Measurements from ENCODE around the gene SOX14.

The SOX14 gene

DNA sequence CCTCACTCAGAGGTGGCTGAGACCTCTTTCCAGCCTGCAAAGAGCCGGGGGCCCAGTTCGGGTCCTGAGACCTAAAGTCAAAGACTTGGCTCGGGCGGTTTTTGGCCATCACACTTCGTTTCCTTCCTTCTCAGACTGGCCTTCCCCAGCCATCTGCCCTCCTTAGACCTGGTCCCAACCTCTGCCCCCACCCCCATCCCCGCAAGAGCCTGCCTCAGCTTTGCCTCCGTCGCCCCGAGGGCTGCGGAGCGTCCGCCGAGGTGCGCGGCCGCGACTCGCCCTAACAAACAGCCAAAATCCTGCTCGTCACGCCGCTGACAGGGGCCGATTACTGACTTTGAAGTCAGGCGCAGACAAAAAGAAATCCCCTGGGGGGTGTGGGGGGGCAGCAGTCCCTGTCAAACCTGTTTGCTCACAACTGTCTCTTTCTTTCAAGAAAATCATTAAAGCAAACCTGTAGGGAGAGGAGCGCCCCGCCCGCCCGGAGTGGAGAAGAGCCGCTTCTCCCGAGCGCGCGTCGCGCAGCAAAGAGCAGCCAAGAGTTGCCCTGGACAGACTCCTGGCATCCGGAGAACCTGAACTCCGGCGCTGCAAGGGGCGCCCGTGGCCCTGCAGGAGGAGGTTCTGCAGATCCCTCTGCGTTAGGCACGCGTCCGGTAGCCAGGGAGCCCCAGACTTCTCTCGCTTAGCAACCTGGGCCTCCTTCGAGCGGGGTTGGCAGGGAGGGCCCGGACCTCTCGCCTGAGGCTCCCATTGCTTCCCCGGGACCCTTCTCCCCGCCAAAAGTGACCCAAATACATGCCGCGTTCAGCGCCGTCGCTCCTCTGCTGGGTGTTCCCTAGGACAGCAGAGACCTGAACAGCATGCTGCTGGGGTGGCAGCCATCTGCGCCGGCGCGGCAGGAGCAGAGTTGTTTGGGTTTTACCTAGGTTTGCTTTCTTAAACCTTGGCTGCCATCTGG is 4.5 kb downstream of the SOX14 start:
- no peak for DNase-seq

DNA sequence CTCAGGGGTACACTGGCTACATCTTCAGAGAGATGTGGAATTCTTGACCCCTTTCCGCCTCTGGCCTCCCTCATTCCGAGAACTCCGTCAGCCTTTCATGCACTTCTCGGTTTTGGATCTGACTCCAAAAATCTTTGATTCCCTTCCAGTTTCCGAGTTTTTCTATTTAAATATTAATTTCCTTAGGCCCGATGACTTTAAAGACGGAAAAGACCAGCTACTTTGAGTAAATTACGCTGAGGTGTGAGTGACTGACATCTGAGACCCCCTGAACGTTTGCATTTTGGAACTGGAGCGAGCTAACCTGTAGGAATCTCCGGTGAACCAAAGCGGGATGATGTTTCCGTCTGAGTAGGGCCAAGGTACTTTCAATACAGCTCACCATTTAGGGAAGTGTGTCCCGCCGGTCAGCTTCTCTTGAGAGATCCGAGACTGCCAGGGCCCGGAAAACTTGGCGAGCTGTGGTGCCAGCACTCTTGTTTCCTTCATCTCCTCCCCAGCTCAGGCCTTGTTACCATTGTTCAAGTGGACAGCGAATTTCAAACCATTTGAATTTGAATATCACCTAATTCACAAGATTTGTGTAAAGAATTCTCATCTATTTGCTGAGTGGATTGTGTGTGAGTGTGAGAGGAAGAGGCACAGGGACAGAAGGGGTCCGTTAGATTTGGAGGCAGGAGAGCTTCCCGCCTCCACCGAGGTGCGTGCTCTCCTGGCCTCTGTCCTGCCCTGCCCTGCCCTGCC is 5.4 kb downstream of the SOX14 start:
- no peak for DNase-seq

DNA sequence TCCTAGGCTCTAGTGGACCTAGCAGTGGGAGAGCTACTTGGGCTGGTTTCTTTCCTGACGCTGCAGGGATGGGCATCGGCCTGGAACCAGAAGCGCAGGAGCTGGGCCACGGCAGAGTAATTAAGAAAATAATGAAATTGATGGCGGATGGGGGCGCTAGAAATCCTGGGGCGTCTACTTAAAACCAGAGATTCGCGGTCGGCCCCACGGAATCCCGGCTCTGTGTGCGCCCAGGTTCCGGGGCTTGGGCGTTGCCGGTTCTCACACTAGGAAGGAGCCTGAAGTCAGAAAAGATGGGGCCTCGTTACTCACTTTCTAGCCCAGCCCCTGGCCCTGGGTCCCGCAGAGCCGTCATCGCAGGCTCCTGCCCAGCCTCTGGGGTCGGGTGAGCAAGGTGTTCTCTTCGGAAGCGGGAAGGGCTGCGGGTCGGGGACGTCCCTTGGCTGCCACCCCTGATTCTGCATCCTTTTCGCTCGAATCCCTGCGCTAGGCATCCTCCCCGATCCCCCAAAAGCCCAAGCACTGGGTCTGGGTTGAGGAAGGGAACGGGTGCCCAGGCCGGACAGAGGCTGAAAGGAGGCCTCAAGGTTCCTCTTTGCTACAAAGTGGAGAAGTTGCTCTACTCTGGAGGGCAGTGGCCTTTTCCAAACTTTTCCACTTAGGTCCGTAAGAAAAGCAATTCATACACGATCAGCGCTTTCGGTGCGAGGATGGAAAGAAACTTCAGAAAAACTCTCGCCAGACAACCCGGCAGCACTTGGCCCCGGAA is 6.1 kb downstream of the SOX14 start:
- DNase-seq: no peak

DNA sequence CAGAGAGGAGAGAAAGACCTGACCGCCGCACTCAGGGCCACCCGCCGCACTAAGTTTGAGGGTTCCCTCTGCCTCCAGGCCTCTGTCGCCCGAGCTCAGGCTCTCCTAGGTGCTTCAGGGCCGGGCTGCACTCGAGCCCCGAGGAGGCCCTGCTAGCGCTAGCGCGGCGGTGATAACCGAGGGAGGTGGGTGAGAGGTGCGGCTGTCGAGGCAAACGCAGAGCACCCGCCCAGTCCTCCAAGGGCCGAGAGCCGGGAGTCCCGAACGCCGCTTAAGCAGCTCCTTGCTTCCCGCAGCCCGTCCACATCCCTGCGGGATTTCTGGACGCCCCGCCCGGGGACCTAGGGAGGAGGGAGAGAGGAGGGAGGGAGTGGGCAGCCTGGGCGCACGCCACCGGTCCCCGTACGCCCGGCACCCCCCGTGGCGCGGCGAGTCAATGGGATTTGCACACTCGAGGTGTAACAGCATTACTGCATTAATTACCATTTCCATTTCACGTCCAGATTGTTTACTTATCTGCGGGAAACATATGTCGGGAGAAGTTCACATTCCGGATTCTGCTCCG is 6.8 kb downstream of the SOX14 start:
- DNase-seq: no peak

DNA sequence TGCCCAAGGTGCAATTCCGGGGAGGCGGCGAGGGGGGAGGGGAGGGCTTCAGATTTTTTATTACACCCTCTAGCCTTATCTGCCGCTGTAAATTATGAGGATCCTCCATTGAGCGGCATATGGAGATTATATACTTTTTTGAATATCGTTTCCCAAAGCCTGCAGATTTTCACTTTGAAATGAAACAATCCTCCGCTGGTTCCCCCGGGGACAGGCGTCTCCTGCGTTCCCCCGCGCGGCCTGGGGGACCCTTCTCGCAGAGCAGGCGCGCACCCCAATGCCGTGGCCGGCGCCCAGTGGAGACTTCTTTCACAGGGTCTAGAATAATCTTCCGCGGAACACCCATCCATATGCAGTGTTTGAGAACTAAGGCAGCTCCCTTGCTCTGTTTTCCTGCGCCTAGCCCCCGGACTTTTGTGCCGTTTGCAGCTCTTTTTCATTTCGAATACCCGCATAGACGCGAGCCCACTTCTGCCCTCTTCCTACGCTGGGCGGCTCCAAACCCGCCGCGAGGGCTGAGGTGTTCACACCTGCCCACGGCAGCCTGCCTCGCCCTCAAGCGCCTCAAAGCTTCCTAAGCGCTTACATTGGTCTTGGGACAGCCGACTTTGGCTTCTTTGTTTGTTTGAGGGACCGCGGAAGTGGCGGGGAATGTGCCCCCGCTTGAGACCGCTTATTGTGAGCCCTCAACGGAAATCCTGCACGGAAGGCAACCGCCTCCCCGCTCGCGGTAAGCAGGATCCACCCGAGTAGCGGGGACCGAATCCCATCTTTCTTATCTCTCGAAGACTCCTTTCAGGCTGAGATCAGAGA is 7.5 kb downstream of the SOX14 start:
- DNase-seq: no peak

DNA sequence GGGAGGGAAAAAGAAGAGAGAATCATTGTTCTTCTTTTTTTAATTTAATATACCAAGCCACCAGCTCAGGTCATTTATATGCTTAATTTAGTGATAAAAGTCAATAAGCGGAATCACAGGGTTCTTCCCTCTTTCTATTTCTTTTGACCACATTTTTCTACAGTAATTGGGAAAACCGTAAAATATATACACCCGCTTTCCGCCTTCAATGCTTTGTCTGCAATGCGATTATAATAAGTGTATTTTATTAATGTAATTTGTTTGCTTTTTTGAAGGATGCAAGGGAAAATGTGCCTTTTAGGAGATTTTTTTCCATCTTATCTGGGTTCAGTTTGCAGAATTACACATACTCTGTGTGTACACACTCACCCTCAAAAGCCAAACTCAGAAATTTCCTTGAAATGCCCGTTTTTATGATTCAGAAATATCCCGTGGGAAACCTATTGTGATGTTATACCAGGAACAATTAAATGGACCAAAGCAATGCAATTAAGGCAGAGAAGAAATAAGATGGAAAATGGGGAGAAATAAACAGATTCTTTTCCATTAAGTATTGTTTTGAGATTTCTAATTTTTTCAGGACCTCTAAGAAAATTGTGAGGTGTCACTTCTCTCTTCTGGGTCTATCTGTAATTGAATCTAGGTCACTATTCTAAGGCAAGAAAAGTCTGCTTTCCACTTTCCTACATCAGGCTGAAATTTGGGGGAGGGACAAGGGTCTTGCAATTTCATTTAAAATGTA is 8.3 kb downstream of the SOX14 start:
- no peak for DNase-seq

DNA sequence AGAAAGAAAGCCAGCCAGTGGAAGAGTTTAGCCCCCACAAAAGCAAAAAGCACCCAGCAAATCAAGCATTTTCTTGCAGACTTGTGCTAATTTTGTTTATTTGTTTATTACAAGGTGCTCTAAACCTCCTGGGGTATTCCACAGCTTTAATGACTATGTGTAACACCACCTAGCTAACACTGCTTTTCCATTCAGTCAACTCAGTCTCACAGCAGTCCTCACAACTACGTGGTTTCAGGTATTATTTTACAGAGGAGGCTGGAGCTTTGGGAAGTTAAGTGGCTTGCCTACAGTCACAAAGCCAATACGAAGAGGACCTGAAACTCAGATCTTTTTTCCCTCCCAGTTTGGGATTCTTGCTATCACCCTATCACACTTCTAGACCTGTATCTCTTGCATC is 14.8 kb downstream of the SOX14 start:
- no peak for DNase-seq

DNA sequence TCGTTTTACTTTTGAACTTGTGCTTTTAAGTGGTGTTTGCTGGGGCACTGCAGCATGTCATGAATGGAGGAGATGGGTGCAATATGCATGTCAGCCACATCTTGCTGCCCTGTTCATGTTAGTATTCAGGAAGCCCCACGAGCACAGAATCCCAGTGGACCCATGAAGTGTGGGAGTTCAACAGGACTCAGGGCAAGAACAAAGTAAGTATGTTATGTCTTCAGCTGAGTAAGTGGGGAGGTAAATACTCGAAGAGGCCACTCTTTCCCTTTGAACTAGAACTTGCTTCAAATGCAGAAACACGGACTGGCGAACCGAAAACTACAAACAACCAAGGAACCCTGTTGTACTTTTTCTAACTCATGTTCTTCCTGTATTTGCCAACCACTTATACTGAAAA is 23.4 kb downstream of the SOX14 start:
- no peak for DNase-seq

DNA sequence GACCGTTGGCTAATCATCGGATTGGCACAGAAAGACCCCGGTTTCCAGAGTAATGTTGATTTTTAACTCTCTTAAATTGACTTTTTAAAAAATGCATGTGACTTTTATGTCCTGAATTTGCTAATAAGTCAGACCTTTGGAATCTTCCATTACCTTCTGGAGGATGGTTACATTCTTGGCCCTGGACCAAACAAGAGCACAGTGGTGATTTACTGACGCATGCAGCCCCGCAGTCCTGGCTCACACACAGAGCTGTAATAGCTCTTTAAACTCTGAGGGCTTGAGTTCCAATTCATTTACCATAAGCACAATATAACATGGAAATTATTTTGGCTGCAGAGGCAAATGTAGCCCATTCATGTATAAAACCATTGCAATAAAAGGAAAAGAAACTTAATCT is 25.1 kb downstream of the SOX14 start:
- no peak for DNase-seq

DNA sequence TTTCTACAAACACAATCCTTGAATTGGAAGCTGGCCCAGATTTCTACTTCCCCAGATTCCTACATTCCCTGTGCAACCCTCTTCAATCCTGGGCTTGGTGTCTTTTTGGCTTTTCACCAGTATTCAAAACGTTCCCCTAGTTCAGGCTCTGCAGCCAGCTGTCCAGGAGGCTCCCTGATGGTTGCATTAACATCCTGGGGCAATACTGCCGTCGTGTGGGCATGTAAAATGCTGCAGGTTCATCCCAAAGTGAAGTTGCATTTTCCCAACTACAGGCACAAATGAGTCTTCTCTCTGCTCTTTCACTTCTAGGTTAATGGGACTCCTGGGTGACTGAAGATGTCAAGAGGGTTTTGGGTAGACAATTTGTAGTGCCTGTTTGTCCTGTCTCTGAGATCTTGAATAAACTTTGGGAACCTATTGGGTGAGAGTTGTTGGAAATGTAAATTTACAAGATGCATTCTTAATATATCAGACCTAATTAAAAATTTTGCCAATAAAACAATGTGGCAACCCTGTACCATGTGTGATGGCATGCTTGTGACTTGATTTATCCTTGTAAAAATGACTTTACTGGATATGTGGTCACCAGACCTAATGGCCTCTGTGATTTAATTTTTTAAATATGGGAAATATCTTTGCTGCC is 28.6 kb downstream of the SOX14 start:
- DNase-seq: no peak

DNA sequence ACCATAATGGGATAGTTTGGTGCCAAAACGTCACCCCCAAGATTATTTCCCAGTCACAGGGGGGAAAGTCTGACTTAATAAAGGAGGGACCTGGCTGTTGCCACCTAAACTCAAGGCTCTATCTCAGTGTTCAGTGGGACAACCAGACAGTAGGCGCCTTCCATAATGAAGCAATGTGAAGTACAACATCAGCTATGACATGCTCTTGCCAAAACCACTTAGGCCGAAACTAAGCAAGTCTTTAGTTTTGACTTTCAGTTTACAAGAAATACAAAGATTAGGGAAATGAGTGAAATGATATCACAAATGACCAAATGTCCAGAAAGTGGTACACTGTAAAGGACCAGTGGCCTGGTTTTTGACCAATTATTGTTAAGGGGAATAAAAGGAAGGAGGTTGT is 32.9 kb downstream of the SOX14 start:
- no peak for DNase-seq

DNA sequence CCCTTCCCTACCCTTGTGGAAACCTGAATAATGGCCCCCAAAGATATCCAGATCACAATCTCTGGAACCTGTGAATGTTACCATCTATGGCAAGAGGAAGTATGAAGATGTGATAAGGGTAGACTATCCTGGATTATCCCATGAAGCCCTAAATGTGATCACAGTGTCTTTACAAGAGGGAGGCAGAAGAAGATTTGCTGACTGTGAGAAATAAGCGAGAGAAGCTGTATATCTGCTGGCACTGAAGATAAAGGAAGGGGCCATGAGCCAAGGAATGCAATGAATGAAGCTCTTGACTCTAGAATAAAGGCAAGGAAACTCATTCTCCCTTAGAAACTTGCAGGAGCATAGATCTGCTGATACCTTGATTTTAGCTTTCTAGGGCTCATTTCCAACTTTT is 39.1 kb downstream of the SOX14 start:
- no peak for DNase-seq

DNA sequence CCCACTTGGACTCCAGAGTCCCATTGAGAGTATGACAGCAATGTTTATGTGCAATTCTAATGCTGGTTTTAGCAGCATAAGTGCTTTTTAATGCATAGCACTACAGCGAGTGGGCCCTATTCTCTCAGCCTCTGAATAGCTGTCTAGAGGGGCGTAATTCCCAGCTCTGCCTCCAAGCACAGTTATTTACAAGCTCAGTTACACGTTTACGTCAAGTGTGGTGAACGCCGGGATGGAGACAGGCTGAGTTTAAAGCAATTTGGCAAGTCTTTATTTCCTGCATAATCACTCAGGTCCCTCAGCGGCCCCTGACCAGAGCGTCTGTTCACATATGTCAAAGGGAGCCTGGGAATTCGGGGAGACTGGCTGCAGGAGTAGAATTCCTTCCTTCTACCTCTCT is 43.9 kb downstream of the SOX14 start:
- DNase-seq: no peak

DNA sequence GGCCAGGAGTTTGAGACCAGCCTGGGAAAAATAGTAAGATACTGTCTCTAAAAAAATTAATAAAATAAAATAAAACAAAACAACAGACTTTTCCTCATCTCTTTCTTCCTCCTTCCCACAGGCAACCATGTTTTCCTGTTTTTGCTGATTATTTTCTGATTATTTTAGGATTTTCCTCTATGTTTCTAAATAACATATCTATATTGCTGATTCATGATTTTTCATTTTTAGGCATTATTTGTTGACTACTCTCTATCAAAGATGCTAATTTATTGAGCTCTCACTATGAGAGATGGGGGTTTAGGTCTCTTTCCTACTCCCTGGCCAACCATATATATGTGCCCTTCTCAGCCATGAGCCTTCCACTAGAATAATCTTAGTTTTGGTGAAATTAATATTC is 45.4 kb downstream of the SOX14 start:
- DNase-seq: no peak

DNA sequence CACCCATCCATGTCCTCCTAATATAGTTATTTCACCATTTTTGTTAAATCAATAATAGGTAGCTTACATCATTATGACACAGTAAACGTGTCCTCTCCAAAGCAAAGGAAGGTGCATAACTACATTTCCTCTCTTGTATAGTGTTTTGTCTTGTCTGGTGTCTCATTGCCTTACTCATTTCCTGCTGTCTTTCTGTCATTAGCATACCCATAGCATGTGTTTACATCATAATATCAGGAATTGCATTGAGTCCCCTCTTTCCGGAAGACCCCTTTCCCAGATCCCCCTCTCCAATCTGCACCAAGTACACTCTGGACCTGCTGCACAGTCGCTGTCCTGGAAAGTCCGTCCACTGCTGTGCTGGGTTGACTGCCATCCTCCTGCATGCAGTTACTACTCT is 47.9 kb downstream of the SOX14 start:
- no peak for DNase-seq

DNA sequence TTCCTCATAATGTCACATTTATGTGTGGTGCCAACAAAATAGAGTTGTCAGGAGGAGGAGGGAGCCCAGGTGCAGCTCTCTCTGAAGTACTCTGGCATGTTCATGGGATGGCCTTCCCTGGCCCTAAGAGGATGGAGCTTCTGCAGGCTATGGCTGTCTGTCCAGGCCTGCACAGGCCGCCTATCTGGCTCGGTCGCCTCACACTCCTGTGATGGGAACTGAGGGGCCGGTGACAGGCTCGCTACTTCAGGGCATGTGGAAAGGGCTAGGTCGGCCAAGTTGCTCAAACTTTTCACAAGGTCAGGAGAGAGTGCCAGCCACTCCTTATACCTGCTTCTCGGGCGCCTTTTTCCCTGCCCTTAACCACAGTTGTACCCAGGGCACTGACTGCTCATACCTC is 51.1 kb downstream of the SOX14 start:
- no peak for DNase-seq

All from activated CD4-positive, alpha-beta T cell treated with anti-CD3 and anti-CD28 coated beads, Interleukin-2, amount 50 U/mL, for 1 hour (primary cell).